Measurements from ENCODE around the gene DYNLT4. TPM values are rescaled to one million over a fixed set of nuclear protein-coding genes. Genes with fewer than 3 reads are reported as not detected.

Gene DYNLT4
- total and polyA plus RNA-seq, 2 of the 13 experiments (the other 11 are each of a cell fraction or from before 2014, with no cell fraction given) = 0.77 TPM; not detected in 1

GRCh38 chr1:44802306-44803061 lies 4.7 kb downstream of the DYNLT4 start (continued):
- peak; percentile 27; the same call in 1 of the 2 replicates for TF ChIP-seq ARID4A (CRISPR knock-in tag; IDR thresholded peaks at IDR 0.05; ENCODE audit: borderline replicate concordance)
- no peak for TF ChIP-seq REXO4 (CRISPR knock-in tag; IDR thresholded peaks at IDR 0.05; ENCODE audit: borderline replicate concordance)
- no peak for TF ChIP-seq ZSCAN5A (CRISPR knock-in tag; IDR thresholded peaks at IDR 0.05; ENCODE audit: borderline replicate concordance)
- no peak for TF ChIP-seq NCOA5 (CRISPR knock-in tag; IDR thresholded peaks at IDR 0.05)
- no peak for TF ChIP-seq SIX1 (CRISPR knock-in tag; IDR thresholded peaks at IDR 0.05; ENCODE audit: borderline replicate concordance)
- TF ChIP-seq CENPT (CRISPR knock-in tag; IDR thresholded peaks at IDR 0.05; ENCODE audit: low read depth) = no peak
- no peak for TF ChIP-seq MTERF4 (CRISPR knock-in tag; IDR thresholded peaks at IDR 0.05)
- no peak for TF ChIP-seq ZNF121 (CRISPR knock-in tag; IDR thresholded peaks at IDR 0.05)
- TF ChIP-seq MTF2 (CRISPR knock-in tag; IDR thresholded peaks at IDR 0.05; ENCODE audit: borderline replicate concordance) = no peak
- no peak for TF ChIP-seq ZNF576 (CRISPR knock-in tag; IDR thresholded peaks at IDR 0.05)
- TF ChIP-seq ARID2 (CRISPR knock-in tag; IDR thresholded peaks at IDR 0.05; ENCODE audit: borderline replicate concordance) = no peak
- no peak for TF ChIP-seq SNAPC5 (CRISPR knock-in tag; IDR thresholded peaks at IDR 0.05; ENCODE audit: borderline replicate concordance)
- TF ChIP-seq GZF1 (CRISPR knock-in tag; IDR thresholded peaks at IDR 0.05) = no peak
- TF ChIP-seq GMEB1 (CRISPR knock-in tag; IDR thresholded peaks at IDR 0.05; ENCODE audit: borderline replicate concordance) = no peak
- TF ChIP-seq ZNF143 (CRISPR knock-in tag; IDR thresholded peaks at IDR 0.05) = no peak
- TF ChIP-seq NBN (conservative IDR thresholded peaks at IDR 0.05) = no peak
- TF ChIP-seq RAD51 (IDR thresholded peaks at IDR 0.05; ENCODE audit: borderline replicate concordance) = no peak
- no peak for TF ChIP-seq HNRNPH1 (optimal IDR thresholded peaks at IDR 0.05; ENCODE audit: low read depth, low read length)
- 0 out of 2 replicates have a peak, but pooled peaks have one; percentile 15 for TF ChIP-seq RARA (CRISPR knock-in tag; IDR thresholded peaks at IDR 0.05)
- no peak for TF ChIP-seq ZNF33B (CRISPR knock-in tag; IDR thresholded peaks at IDR 0.05)
